ENCODE results near the gene ADAMTS17.

DNA sequence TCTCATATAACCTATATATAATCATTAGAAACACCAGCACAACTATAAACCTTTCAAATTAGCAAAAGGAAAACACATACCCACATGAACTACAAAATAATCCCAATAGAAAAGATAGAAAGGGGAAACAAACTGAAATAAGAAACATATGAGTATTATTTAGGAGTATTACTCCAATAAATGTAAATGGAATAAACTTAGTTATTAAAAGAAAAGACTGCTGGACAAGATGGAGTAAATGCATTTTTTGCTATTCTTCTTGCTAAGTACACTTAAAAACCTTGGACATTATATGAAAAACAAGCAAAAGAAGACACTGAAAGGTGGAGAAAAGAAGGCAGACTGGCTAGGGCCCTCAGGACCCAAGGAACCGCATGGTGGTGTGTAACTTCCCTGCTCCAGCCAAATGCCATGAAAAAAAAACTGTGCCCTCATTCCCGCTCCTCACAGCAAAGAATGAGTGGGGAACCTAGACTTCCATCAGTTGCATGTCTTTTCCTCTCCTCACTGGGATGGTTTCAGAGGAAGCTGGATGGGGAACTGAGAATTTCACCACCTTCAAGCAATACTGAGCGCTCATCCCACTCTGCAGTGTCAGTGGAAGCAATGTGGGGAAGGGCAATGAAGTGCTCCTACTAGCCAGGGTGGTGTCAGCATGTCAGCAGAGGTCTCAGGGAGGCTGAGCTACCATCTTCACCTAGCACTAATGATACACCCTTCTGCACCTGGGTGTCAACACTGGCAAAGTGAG is 43.7 kb upstream of the ADAMTS17 start:
- no peak for TF ChIP-seq CREB1 (IDR thresholded peaks at IDR 0.05; ENCODE audit: low read depth)
- no peak for TF ChIP-seq TAF1 (IDR thresholded peaks at IDR 0.05; ENCODE audit: low read depth)
- TF ChIP-seq EP300 (IDR thresholded peaks at IDR 0.05; ENCODE audit: borderline replicate concordance), result no peak
- TF ChIP-seq, protein P1, sequence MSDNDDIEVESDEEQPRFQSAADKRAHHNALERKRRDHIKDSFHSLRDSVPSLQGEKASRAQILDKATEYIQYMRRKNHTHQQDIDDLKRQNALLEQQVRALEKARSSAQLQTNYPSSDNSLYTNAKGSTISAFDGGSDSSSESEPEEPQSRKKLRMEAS (IDR thresholded peaks at IDR 0.05), result no peak
- no peak for TF ChIP-seq EGR1 (IDR thresholded peaks at IDR 0.05)
- TF ChIP-seq, protein P2, sequence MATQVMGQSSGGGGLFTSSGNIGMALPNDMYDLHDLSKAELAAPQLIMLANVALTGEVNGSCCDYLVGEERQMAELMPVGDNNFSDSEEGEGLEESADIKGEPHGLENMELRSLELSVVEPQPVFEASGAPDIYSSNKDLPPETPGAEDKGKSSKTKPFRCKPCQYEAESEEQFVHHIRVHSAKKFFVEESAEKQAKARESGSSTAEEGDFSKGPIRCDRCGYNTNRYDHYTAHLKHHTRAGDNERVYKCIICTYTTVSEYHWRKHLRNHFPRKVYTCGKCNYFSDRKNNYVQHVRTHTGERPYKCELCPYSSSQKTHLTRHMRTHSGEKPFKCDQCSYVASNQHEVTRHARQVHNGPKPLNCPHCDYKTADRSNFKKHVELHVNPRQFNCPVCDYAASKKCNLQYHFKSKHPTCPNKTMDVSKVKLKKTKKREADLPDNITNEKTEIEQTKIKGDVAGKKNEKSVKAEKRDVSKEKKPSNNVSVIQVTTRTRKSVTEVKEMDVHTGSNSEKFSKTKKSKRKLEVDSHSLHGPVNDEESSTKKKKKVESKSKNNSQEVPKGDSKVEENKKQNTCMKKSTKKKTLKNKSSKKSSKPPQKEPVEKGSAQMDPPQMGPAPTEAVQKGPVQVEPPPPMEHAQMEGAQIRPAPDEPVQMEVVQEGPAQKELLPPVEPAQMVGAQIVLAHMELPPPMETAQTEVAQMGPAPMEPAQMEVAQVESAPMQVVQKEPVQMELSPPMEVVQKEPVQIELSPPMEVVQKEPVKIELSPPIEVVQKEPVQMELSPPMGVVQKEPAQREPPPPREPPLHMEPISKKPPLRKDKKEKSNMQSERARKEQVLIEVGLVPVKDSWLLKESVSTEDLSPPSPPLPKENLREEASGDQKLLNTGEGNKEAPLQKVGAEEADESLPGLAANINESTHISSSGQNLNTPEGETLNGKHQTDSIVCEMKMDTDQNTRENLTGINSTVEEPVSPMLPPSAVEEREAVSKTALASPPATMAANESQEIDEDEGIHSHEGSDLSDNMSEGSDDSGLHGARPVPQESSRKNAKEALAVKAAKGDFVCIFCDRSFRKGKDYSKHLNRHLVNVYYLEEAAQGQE (IDR thresholded peaks at IDR 0.05; ENCODE audit: low read depth), result no peak

Measured in Ishikawa (cell line).